Activated naive CD4-positive, alpha-beta T cell treated with anti-CD3 and anti-CD28 coated beads, Interleukin-2, amount 50 U/mL, for 24 hours (primary cell): Measurements from ENCODE around the gene CDC42EP2.
A peak's percentile ranks its signal among the peaks of the same experiment; 100 is the strongest.
"Not testable (repeated sequence)": the region's sequence is repeated elsewhere in the genome, so short reads cannot be mapped to it uniquely, and the experiment has no call there.

Experiments
- H3K27ac Mint-ChIP-seq: one replicate; pipeline ENCODE4 v1.8.0; 2021; ENCODE audit warnings: mild to moderate bottlenecking, mixed read lengths
- H3K27me3 Mint-ChIP-seq: one replicate; pipeline ENCODE4 v1.8.0; 2021; ENCODE audit warnings: mixed read lengths
- H3K36me3 Mint-ChIP-seq: one replicate; pipeline ENCODE4 v1.8.0; 2021; ENCODE audit warnings: mixed read lengths
- H3K4me1 Mint-ChIP-seq: one replicate; pipeline ENCODE4 v1.8.0; 2021; ENCODE audit warnings: mixed read lengths
- H3K4me3 Mint-ChIP-seq: one replicate; pipeline ENCODE4 v1.8.0; 2021; ENCODE audit warnings: mild to moderate bottlenecking, mixed read lengths
- H3K9me3 Mint-ChIP-seq: one replicate; pipeline ENCODE4 v1.8.0; 2021; ENCODE audit warnings: mixed read lengths

Gene CDC42EP2

GRCh38 chr11:65327021-65327420, 12.4 kb downstream of the CDC42EP2 start:
- Mint-ChIP-seq H3K4me3 (no peak overlapping the region), H3K36me3 (no peaks in the 10 kb centered on the region), H3K27me3 (no peaks in the 10 kb centered on the region), H3K9me3 (no peaks in the 10 kb centered on the region), H3K4me1 (peaks cover 7% of the 10 kb centered on the region), H3K27ac (no peak overlapping the region)

DNA sequence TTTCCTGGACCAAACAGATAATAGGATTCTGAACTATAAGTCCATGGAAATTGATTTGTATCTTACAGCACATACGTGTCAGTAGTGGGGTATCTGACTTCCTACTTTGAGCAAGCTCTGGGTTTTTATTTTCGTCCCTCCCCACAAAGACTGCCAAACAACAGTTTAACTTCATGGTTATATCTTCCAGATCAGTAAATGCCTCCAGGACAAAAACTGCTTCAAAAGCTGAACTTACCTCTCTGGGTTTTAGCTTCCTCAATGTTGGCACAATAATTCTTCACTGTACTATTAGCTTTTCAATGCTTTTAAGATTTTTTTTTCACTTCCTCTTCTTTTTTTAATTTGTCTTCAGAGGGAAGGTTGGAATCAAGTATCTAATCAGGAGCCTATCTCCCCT, 14.8 kb downstream of the CDC42EP2 start:
- Mint-ChIP-seq H3K27ac (peak overlapping the region; percentile 84), H3K4me3 (no peak overlapping the region), H3K27me3 (no peaks in the 10 kb centered on the region), H3K9me3 (no peaks in the 10 kb centered on the region), H3K36me3 (no peaks in the 10 kb centered on the region), H3K4me1 (peaks cover 9% of the 10 kb centered on the region)

- peaks cover 14% of the 10 kb centered on the region for H3K4me1 Mint-ChIP-seq
- H3K27me3 Mint-ChIP-seq, result no peaks in the 10 kb centered on the region
- H3K36me3 Mint-ChIP-seq, result no peaks in the 10 kb centered on the region
- H3K27ac Mint-ChIP-seq, result peak overlapping the region; percentile 84
- no peaks in the 10 kb centered on the region for H3K9me3 Mint-ChIP-seq
- H3K4me3 Mint-ChIP-seq, result peak overlapping the region; percentile 46
Measured at GRCh38 chr11:65329944-65330403, 15.3 kb downstream of the CDC42EP2 start.

GRCh38 chr11:65330544-65330943, 15.9 kb downstream of the CDC42EP2 start:
- Mint-ChIP-seq H3K27me3 (no peaks in the 10 kb centered on the region), H3K9me3 (no peaks in the 10 kb centered on the region), H3K4me1 (peaks cover 20% of the 10 kb centered on the region), H3K27ac (no peak overlapping the region), H3K36me3 (no peaks in the 10 kb centered on the region), H3K4me3 (no peak overlapping the region)

- H3K4me1 Mint-ChIP-seq, result peaks cover 23% of the 10 kb centered on the region
- H3K9me3 Mint-ChIP-seq, H3K27me3 Mint-ChIP-seq, H3K4me3 Mint-ChIP-seq, H3K36me3 Mint-ChIP-seq, H3K27ac Mint-ChIP-seq: not testable (repeated sequence)
Measured at GRCh38 chr11:65332591-65332990, 17.9 kb downstream of the CDC42EP2 start.

DNA sequence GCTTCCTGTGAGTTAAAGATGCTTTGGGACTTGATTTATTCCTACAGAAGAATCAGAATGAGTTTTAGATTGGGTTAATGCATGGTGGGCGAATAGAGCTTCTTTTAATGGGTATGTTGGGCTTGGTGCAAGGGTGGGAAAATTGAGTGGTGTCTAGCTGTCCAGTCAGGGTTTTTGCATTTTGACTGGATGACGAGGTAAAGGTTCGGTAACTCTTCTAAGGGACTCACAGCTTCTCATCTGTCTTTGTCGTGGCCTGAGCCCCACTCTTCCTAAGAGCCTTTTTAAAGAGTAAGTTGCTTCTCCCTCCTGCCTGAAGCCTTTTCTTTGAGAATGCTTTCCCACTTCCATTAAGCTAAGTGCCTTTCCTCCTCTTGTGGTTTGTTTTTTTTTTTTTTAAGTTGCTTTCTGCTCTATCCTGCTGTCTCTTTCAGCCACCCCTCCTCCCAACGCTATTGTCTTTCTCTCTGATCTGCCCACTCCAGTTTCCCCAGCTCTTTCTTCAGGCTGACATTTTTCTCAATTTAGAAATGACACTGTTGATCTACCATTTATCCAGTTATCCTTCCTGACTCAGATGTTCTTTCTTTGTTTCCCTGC, 20.1 kb downstream of the CDC42EP2 start:
- Mint-ChIP-seq H3K27me3 (no peaks in the 10 kb centered on the region), H3K9me3 (no peaks in the 10 kb centered on the region), H3K4me1 (peaks cover 38% of the 10 kb centered on the region), H3K36me3 (peaks cover 5% of the 10 kb centered on the region), H3K4me3 (peak overlapping the region; percentile 93), H3K27ac (peak overlapping the region; percentile 84)

- peaks cover 12% of the 10 kb centered on the region for H3K36me3 Mint-ChIP-seq
- H3K4me3 Mint-ChIP-seq, result peak overlapping the region; percentile 40
- peak overlapping the region; percentile 90 for H3K27ac Mint-ChIP-seq
- H3K4me1 Mint-ChIP-seq, result peaks cover 41% of the 10 kb centered on the region
- no peaks in the 10 kb centered on the region for H3K27me3 Mint-ChIP-seq
- H3K9me3 Mint-ChIP-seq, result no peaks in the 10 kb centered on the region
Measured at GRCh38 chr11:65338676-65339075, 24.0 kb downstream of the CDC42EP2 start.

- H3K4me3 Mint-ChIP-seq, result no peak overlapping the region
- H3K27me3 Mint-ChIP-seq, result no peaks in the 10 kb centered on the region
- peaks cover 16% of the 10 kb centered on the region for H3K36me3 Mint-ChIP-seq
- no peak overlapping the region for H3K27ac Mint-ChIP-seq
- H3K4me1 Mint-ChIP-seq, result peaks cover 32% of the 10 kb centered on the region
- H3K9me3 Mint-ChIP-seq, result no peaks in the 10 kb centered on the region
Measured at GRCh38 chr11:65340226-65340625, 25.6 kb downstream of the CDC42EP2 start.

DNA sequence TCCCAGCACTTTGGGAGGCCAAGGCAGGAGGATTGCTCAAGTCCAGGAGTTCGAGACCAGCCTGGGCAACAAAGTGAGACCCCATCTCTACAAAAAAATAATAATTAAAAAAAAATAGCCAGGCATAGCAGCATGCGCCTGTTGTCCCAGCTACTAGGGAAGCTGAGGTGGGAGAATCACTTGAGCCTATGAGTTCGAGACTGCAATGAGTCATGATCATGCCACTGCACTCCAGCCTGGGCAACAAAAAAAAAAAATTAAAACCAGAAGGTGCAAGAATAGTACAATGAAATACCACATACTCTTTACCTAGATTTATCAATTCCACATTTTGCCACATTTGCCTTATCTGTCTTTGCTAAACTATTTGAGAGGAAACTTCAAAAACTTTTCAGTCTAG, 27.2 kb downstream of the CDC42EP2 start:
- Mint-ChIP-seq H3K27me3 (no peaks in the 10 kb centered on the region), H3K9me3 (no peaks in the 10 kb centered on the region), H3K4me1 (peaks cover 25% of the 10 kb centered on the region), H3K27ac (no peak overlapping the region), H3K36me3 (peaks cover 20% of the 10 kb centered on the region), H3K4me3 (no peak overlapping the region)

- Mint-ChIP-seq H3K27ac (no peak overlapping the region), H3K27me3 (no peaks in the 10 kb centered on the region), H3K4me1 (peaks cover 14% of the 10 kb centered on the region), H3K4me3 (no peak overlapping the region), H3K9me3 (no peaks in the 10 kb centered on the region), H3K36me3 (peaks cover 8% of the 10 kb centered on the region)
Measured at GRCh38 chr11:65351511-65351910, 36.8 kb downstream of the CDC42EP2 start.

DNA sequence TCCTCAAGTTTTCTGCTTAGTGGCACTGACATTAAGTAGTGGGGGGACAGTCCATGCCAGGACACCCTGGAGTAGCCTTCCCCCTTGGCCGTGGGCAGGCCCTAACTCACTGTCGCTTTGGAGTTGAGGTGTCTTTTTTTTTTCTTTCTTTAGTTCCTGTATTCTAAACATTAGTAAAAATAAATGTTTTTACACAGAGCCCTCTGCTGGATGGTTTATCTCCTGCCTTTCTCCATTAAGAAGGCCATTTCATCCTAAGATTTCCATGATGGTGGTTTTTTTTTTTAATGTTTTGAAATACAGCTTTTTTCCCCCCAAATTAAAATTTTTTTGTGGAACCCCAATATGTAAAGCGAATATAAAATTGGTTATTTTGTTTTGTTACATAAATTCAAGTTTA, 38.1 kb downstream of the CDC42EP2 start:
- Mint-ChIP-seq H3K36me3 (peaks cover 7% of the 10 kb centered on the region), H3K27ac (no peak overlapping the region), H3K9me3 (no peaks in the 10 kb centered on the region), H3K27me3 (no peaks in the 10 kb centered on the region), H3K4me3 (no peak overlapping the region), H3K4me1 (peaks cover 14% of the 10 kb centered on the region)

DNA sequence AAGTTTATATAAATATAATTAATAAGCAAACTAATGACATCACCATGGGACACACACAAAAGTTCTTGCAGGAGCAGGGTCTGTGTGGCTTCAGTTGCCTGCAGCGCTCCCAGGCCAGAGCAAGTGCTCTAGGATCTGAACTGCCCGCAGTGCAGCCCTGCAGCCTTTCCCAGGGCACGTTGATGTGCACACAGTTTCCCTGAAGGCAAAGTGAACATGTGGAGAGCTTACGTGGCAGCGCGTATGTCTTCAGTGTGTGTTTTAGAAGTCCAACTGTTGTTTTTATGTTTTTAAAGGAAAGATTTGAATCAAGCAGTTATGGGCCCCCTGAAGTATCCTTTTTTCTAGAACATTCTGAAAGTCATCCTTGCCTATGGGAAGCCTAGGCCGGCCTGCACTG, 38.7 kb downstream of the CDC42EP2 start:
- Mint-ChIP-seq H3K4me1 (peaks cover 14% of the 10 kb centered on the region), H3K27me3 (no peaks in the 10 kb centered on the region), H3K4me3 (peak overlapping the region; percentile 67), H3K36me3 (peaks cover 7% of the 10 kb centered on the region), H3K9me3 (no peaks in the 10 kb centered on the region), H3K27ac (peak overlapping the region; percentile 71)

DNA sequence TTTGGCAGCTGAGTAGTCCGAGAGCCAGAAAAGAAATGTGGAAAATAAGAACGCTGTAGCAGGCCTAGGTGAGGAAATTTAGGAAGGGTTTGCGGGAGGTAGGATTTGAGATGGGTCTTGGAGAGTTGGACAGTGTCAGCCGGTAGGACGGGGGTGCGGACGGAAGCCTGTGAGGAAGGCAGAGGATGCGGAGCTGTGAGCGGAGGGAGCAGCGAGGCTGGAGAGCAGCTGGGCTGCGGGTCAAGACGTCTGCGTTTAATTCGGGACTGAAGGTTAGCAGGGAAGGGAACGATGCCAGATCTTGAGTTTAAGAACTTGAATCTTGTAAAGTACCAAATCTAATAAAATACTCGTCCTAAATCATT, 39.2 kb downstream of the CDC42EP2 start:
- Mint-ChIP-seq H3K27me3 (no peaks in the 10 kb centered on the region), H3K27ac (peak overlapping the region; percentile 71), H3K36me3 (peaks cover 3% of the 10 kb centered on the region), H3K4me3 (peak overlapping the region; percentile 67), H3K9me3 (no peaks in the 10 kb centered on the region), H3K4me1 (peaks cover 14% of the 10 kb centered on the region)

DNA sequence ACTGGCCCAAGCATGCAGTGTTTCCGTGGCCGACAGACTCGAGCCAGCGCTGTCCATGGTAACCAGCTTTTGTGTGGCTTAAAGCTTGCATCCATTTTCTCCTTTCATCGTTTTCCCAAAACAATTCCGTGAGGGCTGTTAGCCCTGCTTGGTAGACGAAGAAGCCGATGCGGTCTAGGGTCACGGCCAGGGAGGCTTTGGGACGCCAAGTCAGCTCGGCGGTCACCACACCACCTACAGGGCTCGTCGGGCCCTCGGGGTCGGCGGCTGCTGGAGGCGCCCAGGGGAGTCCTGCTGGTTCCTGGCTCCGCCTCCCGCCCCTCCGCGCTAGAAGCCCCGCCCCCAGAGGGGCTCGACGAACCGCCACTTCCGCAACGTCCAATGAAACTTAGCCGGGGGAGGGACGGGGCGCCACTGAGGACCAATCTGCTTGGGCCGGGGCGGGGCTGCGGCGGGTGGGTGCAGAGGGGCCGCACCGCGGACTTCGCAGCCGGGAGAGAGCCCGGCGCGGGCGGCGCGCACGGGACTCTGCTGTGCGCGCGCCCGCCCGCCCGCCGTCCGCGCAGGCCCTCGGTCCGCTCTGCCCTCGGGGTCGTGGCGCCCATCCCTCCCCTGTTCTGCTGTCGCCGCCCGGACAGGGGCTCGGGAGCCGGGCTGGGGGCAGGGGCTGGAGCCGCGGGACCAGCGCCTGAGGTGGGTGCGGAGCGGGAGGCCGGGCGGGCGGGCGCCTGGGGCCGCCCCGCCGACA, 39.8 kb downstream of the CDC42EP2 start, which contains the start of gene TIGD3:
Gene TIGD3, plus strand, starts transcription at position 487 of the 748 bp plus-strand sequence. CDS start 1,058 bp downstream, outside the sequence.
- peaks cover 14% of the 10 kb centered on the region for H3K4me1 Mint-ChIP-seq
- H3K36me3 Mint-ChIP-seq, result peaks cover 3% of the 10 kb centered on the region
- no peaks in the 10 kb centered on the region for H3K9me3 Mint-ChIP-seq
- no peaks in the 10 kb centered on the region for H3K27me3 Mint-ChIP-seq
- H3K27ac Mint-ChIP-seq, result peak within 1 kb of the TSS; percentile 71
- peak within 1 kb of the TSS; percentile 89 for H3K4me3 Mint-ChIP-seq

- Mint-ChIP-seq H3K27ac (no peak overlapping the region), H3K4me1 (peaks cover 14% of the 10 kb centered on the region), H3K36me3 (peaks cover 3% of the 10 kb centered on the region), H3K4me3 (peak overlapping the region; percentile 89), H3K27me3 (no peaks in the 10 kb centered on the region), H3K9me3 (no peaks in the 10 kb centered on the region)
Measured at GRCh38 chr11:65355013-65355775, 40.5 kb downstream of the CDC42EP2 start.
